Caki2 (cell line): ENCODE results near the gene BRAT1. TPM values are rescaled to one million over a fixed set of nuclear protein-coding genes. Genes with fewer than 3 reads are reported as not detected.
"Not testable (repeated sequence)": the region's sequence is repeated elsewhere in the genome, so short reads cannot be mapped to it uniquely, and the experiment has no call there.

Experiments
- DNase-seq: peaks from one replicate; pipeline ENCODE4 v3.0.0-alpha.2; 2015; ENCODE audit warnings: low read depth
- in situ Hi-C: cut with HindIII; loops from 2 replicates; pipeline ENCODE4 v1.10.0; 2016; ENCODE audit warnings: low sequenced_read_pairs, low pct_unique_long_range_greater_than_20kb, mixed read lengths
- total RNA-seq: library from RNA; depleted of rRNA; stranded (reverse); fragments of >200 nt; shearing (Covaris generic); gene quantifications from 2 replicates; pipeline ENCODE4 v1.2.3, GENCODE V29; 2014; ENCODE audit warnings: low replicate concordance; rRNA removed

The BRAT1 gene
- total RNA-seq, result 60.7 and 74.9 TPM in 2 replicates

GRCh38 chr7:2555121-2556052 lies at the start of gene BRAT1:
Gene BRAT1 (minus strand): TSS chr7:2555524. CDS start chr7:2554431, 1,093 bp downstream.
- in situ Hi-C loops, result no loop called here
- peak; percentile 94 for DNase-seq

- in situ Hi-C loops, result no loop called here
- no peak for DNase-seq
Measured at GRCh38 chr7:2604608-2605174, 49.4 kb upstream of the BRAT1 start.

GRCh38 chr7:2603044-2603965 lies 48.0 kb upstream of the BRAT1 start:
- DNase-seq, result no peak
- in situ Hi-C loops, result no loop called here

- DNase-seq, result no peak
Measured at GRCh38 chr7:2602406-2603043, 47.2 kb upstream of the BRAT1 start.

GRCh38 chr7:2601907-2602306 lies 46.6 kb upstream of the BRAT1 start:
- in situ Hi-C loops, result no loop called here
- DNase-seq, result no peak

More at GRCh38 chr7:2602406-2603043, 47.2 kb upstream of the BRAT1 start:
- in situ Hi-C loops, result no loop called here

- in situ Hi-C loops, result no loop called here
- no peak for DNase-seq
Measured at GRCh38 chr7:2601065-2601464, 45.7 kb upstream of the BRAT1 start.

- in situ Hi-C loops, result no loop called here
- no peak for DNase-seq
Measured at GRCh38 chr7:2598154-2598823, 43.0 kb upstream of the BRAT1 start.

- in situ Hi-C loops, result no loop called here
- no peak for DNase-seq
Measured at GRCh38 chr7:2597273-2597640, 41.9 kb upstream of the BRAT1 start.

GRCh38 chr7:2596464-2597272 lies 41.3 kb upstream of the BRAT1 start:
- in situ Hi-C loops, result no loop called here

GRCh38 chr7:2595258-2595860 lies 40.0 kb upstream of the BRAT1 start:
- DNase-seq, result no peak
- in situ Hi-C loops, result no loop called here

More at GRCh38 chr7:2596464-2597272, 41.3 kb upstream of the BRAT1 start:
- no peak for DNase-seq

- no peak for DNase-seq
- in situ Hi-C loops, result no loop called here
Measured at GRCh38 chr7:2594599-2594998, 39.3 kb upstream of the BRAT1 start.

GRCh38 chr7:2593036-2593727 lies 37.9 kb upstream of the BRAT1 start:
- in situ Hi-C loops, result no loop called here
- no peak for DNase-seq

- DNase-seq, result no peak
- in situ Hi-C loops, result no loop called here
Measured at GRCh38 chr7:2592375-2592865, 37.1 kb upstream of the BRAT1 start.

- DNase-seq, in situ Hi-C loops: not testable (repeated sequence)
Measured at GRCh38 chr7:2589941-2590340, 34.6 kb upstream of the BRAT1 start.

- no peak for DNase-seq
- in situ Hi-C loops, result no loop called here
Measured at GRCh38 chr7:2589341-2589740, 34.0 kb upstream of the BRAT1 start.

GRCh38 chr7:2587778-2588177 lies 32.5 kb upstream of the BRAT1 start:
- DNase-seq, result no peak
- in situ Hi-C loops, result no loop called here
